ENCODE data around the gene AARS1.
"Not testable (repeated sequence)": the region's sequence is repeated elsewhere in the genome, so short reads cannot be mapped to it uniquely, and the experiment has no call there.

The AARS1 gene

DNA sequence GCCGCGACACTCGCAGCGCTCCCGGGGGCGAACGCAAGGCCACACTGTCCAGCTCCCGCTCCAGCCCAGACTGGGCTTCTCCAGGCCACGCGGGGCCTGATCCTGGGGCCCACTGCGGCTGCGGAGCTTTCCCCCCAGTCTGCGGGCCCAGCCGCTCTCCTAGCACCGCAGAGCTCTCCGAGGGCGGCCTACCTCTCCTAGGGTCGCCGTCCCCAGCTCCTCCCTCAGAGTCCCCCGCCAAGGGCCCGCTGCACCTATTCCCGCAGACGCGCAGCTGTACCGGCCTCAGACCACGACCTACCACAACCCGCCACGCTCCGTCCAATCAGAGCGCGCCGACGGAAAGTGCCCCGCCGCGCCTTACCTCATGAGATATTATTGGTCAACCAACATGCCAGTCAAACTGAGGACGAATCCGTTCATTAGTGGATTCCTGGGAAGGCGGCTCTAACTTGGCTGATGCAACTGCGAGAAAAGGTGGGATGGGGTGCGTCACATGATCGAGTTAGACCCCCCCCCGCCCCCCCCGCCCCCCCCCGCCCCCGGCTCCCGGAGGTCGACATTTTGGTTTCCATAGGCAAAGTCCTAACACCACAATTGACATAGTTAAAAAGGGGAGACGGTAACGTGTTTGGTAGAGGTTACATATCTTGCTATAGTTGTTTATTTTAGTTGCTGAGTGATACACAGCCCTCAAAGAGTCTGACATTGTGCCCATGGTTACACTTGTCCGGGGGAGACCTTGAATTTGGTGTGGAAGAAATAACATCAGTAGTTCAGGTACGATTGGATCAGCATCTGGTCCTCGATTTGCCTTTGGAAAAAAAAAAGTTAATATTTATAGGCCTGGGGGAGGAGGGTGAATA is at the start of gene AARS1:
Gene AARS1, minus strand, starts transcription at position 278 of the 866 bp plus-strand sequence. CDS start 6,743 bp downstream, outside the sequence.
- peak; percentile 97 for DNase-seq (ENCODE audit: low read depth, low spot score)
- H3K27ac ChIP-seq = peak within 1 kb of the TSS; percentile 92

- DNase-seq (ENCODE audit: low read depth, low spot score) = no peak
- H3K27ac ChIP-seq = no peak overlapping the region
Observed at GRCh38 chr16:70337814-70338213, 48.5 kb upstream of the AARS1 start.

DNA sequence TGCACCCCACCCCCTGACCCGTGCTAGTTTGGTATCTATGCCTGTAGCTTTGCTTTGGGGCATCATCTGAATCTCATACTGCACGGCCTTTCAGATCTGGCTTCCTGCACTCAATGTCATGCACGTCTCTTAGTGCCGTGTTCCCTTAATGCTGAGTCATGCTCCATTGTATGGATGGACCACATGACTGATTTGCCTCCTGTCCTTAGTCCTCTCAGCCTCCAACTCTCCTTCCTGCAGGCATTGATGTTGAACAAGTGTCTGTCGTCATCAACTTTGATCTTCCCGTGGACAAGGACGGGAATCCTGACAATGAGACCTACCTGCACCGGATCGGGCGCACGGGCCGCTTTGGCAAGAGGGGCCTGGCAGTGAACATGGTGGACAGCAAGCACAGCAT is 43.4 kb upstream of the AARS1 start:
- H3K27ac ChIP-seq = not testable (repeated sequence)

DNA sequence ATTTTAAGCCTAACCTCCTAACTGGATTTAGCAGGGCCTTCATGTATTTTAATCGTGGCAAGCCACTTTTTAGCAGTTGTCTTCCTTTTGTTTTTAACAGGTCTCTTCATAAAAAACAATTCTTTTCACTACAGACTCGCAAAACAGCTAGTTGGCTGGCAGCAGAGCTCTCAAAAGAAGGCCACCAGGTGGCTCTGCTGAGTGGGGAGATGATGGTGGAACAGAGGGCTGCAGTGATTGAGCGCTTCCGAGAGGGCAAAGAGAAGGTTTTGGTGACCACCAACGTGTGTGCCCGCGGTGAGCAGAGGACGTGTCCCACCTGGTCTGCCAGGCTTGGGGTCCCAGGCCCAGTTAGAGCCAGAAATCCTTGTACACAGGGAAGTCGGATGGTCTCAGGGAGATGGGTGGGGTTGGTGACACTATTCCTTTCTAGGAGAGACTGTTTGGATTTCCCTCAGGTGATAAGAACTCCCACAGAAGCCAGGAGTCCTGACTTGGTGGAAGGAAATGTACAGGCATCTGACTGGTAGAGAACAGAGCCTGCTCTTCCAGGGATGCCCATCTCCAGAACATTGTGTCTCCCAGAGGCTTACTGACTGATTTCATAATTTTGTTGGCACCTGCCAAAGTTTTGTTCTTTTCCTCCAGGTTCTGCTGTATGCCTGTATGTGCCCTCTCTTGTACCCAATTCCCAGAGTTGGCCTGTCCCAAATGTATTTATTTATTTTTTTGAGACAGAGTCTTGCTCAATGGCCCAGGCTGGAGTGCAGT is 42.5 kb upstream of the AARS1 start:
- no peak overlapping the region for H3K27ac ChIP-seq
- no peak for DNase-seq (ENCODE audit: low read depth, low spot score)

More for the DNA sequence above, 43.4 kb upstream of the AARS1 start:
- not testable (repeated sequence) for DNase-seq (ENCODE audit: low read depth, low spot score)

DNA sequence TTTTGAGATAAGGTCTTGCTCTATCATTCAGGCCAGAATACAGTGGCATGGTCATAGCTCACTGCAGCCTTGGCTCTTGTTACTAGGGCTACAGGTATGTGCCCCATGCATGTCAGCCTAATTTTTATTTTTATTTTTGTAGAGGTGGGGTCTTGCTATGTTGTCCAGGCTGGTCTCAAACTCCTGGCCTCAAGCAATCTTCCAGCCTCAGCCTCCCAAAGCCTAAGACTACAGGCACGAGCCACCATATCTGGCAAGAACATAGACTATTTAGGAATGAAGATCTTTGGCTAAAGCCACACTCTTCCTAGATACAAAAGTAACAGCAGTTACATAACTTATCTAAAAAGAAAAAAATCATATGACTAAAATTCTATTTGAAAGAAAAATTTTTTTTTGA is 41.8 kb upstream of the AARS1 start:
- no peak overlapping the region for H3K27ac ChIP-seq
- no peak for DNase-seq (ENCODE audit: low read depth, low spot score)

GRCh38 chr16:70324998-70325747 is 35.9 kb upstream of the AARS1 start:
- DNase-seq (ENCODE audit: low read depth, low spot score) = no peak
- H3K27ac ChIP-seq = no peak overlapping the region

DNA sequence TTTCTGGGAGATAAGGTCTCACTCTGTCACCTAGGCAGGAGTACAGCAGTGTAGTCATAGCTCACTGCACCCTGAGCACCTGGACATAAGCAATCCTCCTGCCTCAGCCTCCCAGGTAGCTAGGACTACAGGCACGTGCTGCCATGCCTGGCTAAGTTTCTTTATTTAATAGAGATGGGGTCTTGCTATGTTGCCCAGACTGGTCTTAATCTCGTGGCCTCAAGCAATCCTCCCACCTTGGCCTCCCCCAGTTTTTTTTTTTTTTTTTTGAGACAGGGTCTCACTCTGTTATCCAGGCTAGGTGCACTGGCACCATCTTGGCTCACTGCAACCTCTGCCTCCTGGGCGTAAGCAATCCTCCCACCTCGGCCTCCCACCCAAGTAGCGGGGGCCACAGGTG is 30.8 kb upstream of the AARS1 start:
- no peak for DNase-seq (ENCODE audit: low read depth, low spot score)
- no peak overlapping the region for H3K27ac ChIP-seq

DNA sequence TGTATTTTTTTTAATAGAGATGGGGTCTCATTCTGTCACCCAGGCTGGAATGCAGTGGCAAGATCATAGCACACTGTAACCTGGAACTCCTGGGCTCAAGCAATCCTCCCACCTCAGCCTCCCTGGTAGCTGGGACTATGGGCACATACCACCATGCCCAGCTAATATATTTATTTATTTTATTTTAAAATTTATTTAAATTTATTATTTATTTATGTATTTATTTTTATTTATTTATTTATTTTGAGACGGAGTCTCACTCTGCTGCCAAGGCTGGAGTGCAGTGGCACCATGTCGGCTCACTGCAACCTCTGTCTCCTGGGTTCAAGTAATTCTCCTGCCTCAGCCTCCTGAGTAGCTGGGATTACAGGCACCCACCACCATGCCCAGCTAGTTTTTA is 18.4 kb upstream of the AARS1 start:
- H3K27ac ChIP-seq; DNase-seq (ENCODE audit: low read depth, low spot score): not testable (repeated sequence)

- DNase-seq (ENCODE audit: low read depth, low spot score) = no peak
- no peak overlapping the region for H3K27ac ChIP-seq
Observed at GRCh38 chr16:70306880-70307279, 17.6 kb upstream of the AARS1 start.

- no peak overlapping the region for H3K27ac ChIP-seq
- DNase-seq (ENCODE audit: low read depth, low spot score) = no peak
Observed at GRCh38 chr16:70304892-70305448, 15.7 kb upstream of the AARS1 start.

- DNase-seq (ENCODE audit: low read depth, low spot score) = no peak
- H3K27ac ChIP-seq = no peak overlapping the region
Observed at GRCh38 chr16:70302745-70303144, 13.4 kb upstream of the AARS1 start.

DNA sequence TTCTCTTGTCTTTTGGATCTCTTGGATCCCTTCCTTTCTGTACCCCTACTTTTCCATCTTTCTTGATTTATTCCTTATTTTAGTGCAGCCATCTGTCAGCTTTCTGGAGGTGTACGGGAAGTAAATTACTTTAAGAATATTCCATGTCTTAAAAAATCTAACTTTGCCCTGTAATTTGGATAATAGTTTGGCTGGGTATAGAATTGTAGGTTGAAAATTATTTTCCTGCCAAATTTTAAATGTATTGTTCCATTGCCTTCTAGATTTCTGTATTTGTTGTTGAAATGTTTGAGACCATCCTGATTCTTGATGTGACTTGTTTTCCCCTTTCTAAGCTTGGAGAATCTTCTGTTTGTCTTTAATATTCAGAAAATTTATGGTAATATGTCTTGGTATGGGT is 11.8 kb upstream of the AARS1 start:
- H3K27ac ChIP-seq = no peak overlapping the region
- no peak for DNase-seq (ENCODE audit: low read depth, low spot score)

DNA sequence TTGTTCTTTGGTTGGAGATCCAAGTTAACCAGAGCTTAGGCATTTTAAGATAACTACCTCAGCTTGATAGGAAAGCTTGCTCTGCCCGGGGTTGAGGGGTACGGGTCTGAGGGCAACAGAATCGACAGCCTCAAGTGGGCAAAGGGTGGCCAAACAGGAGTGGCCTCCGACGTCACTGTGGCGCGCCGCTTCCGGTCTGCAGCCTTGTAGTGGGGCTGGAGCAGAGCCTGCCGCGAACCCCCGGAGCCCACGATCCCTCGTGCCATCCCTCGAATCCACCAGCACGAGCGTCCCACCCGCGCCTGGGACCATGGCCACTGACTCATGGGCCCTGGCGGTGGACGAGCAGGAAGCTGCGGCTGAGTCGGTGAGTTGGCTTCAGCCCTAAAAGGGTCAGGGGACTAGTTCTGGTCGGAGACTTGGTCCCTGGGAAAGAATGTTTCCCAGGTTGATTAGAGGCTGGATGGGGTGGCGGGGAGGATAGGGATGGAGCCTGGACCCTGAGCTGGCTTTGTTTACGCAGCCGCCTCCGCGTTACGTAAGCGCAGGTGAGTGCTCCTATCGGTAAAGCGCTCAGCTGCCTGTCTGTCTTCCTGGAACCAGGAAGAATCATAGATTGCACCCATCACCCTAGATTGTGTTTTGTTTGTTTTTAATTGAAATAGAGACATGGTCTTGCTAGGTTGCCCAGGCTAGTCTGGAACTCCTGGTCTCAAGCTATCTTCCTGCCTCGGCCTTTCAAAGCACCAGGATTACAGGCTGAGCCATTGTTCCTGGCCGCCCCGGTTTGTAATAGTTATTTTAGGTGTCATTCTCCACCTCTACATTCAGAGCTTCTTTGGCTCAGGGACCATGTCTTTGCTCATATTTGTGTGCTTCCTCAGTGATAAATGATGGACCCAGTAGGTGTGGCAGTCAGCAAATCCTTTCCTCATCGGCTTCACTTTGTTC is 10.0 kb upstream of the AARS1 start, which contains the start of gene DDX19B:
Gene DDX19B, plus strand, starts transcription at position 199 of the 951 bp plus-strand sequence. Its CDS starts 112 bp downstream, at position 311.
- peak within 1 kb of the TSS; percentile 82 for H3K27ac ChIP-seq
- no peak for DNase-seq (ENCODE audit: low read depth, low spot score)

DNA sequence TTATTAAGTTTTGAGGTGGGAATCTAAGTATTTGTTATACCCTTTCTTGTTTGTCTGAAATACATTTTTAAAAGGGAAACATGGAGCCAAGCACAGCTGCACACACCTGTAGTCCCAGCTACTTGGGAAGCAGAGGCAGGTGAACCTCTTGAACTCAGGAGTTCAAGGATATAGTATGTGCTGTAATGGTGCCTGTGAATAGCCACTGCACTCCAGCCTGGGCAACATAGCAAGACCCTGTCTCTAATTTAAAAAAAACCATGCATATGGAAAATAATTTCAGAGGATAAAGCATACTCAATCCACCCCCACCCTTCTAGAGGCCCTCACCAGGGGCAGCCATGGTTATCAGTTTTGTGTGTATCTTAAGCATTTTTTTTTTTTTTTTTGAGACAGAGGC is 6.3 kb upstream of the AARS1 start:
- no peak overlapping the region for H3K27ac ChIP-seq
- no peak for DNase-seq (ENCODE audit: low read depth, low spot score)

- no peak overlapping the region for H3K27ac ChIP-seq
- no peak for DNase-seq (ENCODE audit: low read depth, low spot score)
Observed at GRCh38 chr16:70294385-70295025, 5.2 kb upstream of the AARS1 start.

DNA sequence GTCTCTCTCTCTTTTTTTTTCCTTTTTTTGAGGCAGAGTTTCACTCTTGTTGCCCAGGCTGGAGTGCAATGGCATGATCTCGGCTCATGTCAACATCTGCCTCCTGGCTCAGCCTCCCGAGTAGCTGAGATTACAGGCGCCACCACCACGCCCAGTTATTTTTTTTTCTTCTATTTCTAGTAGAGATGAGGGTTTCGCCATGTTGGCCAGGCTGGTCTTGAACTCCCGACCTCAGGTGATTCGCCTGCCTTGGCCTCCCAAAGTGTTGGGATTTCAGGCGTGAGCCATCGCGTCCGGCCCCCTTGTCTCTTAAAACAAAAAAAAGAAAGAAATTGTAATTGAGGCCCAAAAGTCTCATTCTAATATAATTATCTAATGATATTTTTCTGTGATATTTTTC is 2.8 kb upstream of the AARS1 start:
- H3K27ac ChIP-seq; DNase-seq (ENCODE audit: low read depth, low spot score): not testable (repeated sequence)

DNA sequence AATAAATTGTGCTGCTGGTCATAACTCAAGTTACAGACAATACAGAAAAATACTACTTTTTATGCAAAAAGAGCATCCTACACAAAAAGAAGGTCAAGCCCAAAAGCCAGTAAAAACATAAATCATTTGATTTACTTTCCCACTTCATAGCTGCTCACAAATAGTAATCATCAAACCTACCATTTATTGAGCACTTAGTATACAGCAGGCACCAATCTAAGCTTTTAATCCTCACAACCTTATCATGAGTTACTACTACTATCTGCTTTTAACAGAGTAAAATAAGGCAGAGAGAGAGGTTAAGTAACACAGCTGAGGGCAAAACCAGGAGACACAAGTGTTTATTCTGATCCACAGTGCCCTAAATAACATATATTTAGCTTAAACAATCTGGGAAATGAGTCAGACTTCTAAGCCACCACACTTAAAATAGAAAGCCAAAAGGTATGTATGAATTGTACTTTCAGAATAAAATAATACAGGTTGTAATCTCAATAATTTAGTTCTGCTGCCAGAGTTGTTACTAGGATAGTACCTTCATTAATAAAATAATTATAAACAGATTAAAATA is 1.7 kb upstream of the AARS1 start:
- peak overlapping the region; percentile 10 for H3K27ac ChIP-seq
- no peak for DNase-seq (ENCODE audit: low read depth, low spot score)

DNA sequence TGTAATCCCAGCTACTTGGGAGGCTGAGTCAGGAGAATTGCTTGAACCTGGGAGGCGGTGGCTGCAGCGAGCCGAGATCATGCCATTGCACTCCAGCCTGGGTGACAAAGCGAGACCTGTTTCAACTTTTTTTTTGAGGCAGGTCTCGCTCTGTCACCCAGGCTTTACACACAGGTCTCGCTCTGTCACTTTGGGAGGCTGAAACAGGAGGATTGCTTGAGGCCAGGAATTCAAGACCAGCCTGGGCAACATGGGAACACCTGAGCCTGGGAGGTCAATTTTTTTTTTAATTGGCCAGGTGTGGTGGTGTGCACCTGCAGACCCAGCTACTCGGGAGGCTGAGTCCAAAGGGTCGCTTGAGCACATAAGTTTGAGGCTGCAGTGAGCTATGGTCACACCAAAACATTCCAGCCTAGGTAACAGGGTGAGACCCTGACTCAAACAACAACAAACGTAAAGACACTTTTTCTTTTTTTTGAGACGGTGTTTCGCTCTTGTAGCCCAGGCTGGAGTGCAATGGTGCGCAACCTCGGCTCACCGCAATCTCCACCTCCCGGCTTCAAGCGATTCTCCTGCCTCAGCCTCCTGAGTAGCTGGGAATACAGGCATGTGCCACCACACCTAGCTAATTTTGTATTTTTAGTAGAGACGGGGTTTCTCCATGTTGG is 1.9 kb downstream of the AARS1 start:
- peak overlapping the region; percentile 92 for H3K27ac ChIP-seq
- not testable (repeated sequence) for DNase-seq (ENCODE audit: low read depth, low spot score)
